ENCODE measurements around the gene DIRAS3.

The DIRAS3 gene

DNA sequence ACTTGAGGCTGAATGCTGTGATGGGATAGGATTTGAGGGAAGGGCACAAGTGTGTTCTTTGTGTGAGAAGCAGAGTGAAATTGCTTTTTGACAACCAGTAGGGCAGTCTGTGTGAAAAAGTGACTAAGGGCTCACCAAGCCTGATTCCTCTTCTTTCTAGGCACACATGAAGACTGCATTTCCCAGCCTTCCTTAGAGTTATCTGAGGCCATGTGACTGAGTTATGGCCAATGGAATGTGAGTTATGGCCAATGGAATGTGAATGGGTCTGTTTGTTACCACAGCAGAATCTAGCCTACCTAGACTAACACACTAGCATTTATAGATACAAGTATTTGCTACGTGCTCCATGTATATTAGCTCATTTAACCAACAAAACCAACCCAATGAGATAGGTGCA is 35.3 kb upstream of the DIRAS3 start:
- H3K4me2 ChIP-seq (ENCODE audit: low read length): no peak overlapping the region
- no peak overlapping the region for H3K27ac ChIP-seq (ENCODE audit: low read depth, low read length)
- no peaks in the 10 kb centered on the region for H3K36me3 ChIP-seq (ENCODE audit: control insufficient read depth, low read length)
- H4K20me1 ChIP-seq (ENCODE audit: control insufficient read depth, insufficient read depth, low read depth, low read length): no peaks in the 10 kb centered on the region
- H3K27me3 ChIP-seq (ENCODE audit: control insufficient read depth, low read length): no peaks in the 10 kb centered on the region
- no peaks in the 10 kb centered on the region for H3K4me1 ChIP-seq (ENCODE audit: control insufficient read depth, low read length)
- H3K9me3 ChIP-seq (ENCODE audit: control insufficient read depth, insufficient read depth, low read length): no peaks in the 10 kb centered on the region
- no peaks in the 10 kb centered on the region for H3K9me2 ChIP-seq (replicated peaks; ENCODE audit: control insufficient read depth, low read length)
- H3K4me3 ChIP-seq (ENCODE audit: low read length): no peak overlapping the region
- H3F3A ChIP-seq (ENCODE audit: control insufficient read depth, insufficient read depth): no peaks in the 10 kb centered on the region
- H3K79me2 ChIP-seq (ENCODE audit: control insufficient read depth, low read length): no peaks in the 10 kb centered on the region
- TF ChIP-seq, protein P1, sequence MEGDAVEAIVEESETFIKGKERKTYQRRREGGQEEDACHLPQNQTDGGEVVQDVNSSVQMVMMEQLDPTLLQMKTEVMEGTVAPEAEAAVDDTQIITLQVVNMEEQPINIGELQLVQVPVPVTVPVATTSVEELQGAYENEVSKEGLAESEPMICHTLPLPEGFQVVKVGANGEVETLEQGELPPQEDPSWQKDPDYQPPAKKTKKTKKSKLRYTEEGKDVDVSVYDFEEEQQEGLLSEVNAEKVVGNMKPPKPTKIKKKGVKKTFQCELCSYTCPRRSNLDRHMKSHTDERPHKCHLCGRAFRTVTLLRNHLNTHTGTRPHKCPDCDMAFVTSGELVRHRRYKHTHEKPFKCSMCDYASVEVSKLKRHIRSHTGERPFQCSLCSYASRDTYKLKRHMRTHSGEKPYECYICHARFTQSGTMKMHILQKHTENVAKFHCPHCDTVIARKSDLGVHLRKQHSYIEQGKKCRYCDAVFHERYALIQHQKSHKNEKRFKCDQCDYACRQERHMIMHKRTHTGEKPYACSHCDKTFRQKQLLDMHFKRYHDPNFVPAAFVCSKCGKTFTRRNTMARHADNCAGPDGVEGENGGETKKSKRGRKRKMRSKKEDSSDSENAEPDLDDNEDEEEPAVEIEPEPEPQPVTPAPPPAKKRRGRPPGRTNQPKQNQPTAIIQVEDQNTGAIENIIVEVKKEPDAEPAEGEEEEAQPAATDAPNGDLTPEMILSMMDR (IDR thresholded peaks at IDR 0.05; ENCODE audit: low read depth, low read length, poor library complexity, severe bottlenecking): no peak
- no peak for TF ChIP-seq EZH2phosphoT487 (IDR thresholded peaks at IDR 0.05; ENCODE audit: borderline replicate concordance, low read length)

DNA sequence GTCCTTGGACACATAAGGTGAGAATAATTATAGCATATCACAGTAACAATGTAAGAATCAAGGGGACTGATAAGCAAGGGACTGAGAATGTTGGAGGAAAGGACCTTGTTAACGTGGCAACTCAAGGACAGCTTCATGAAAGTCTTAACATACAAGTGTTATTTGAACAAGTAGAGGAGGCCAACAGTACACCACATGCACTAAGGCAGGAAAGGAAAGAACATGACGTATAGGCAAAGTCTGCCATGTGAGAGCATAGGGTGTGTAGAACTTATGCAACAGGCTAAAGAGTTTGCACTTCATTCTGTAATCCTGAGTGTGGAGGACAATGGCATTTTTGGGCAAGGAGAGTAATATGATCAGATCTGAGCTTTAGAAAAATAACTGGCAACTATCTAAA is 33.3 kb upstream of the DIRAS3 start:
- Histone ChIP-seq H3K27ac (ENCODE audit: low read depth, low read length) (no peak overlapping the region), H3K4me2 (ENCODE audit: low read length) (no peak overlapping the region), H3K4me3 (ENCODE audit: low read length) (no peak overlapping the region), H3K36me3 (ENCODE audit: control insufficient read depth, low read length) (no peaks in the 10 kb centered on the region), H3F3A (ENCODE audit: control insufficient read depth, insufficient read depth) (no peaks in the 10 kb centered on the region), H4K20me1 (ENCODE audit: control insufficient read depth, insufficient read depth, low read depth, low read length) (no peaks in the 10 kb centered on the region), H3K9me3 (ENCODE audit: control insufficient read depth, insufficient read depth, low read length) (no peaks in the 10 kb centered on the region), H3K4me1 (ENCODE audit: control insufficient read depth, low read length) (no peaks in the 10 kb centered on the region), H3K79me2 (ENCODE audit: control insufficient read depth, low read length) (no peaks in the 10 kb centered on the region), H3K27me3 (ENCODE audit: control insufficient read depth, low read length) (no peaks in the 10 kb centered on the region), H3K9me2 (replicated peaks; ENCODE audit: control insufficient read depth, low read length) (no peaks in the 10 kb centered on the region)
- TF ChIP-seq EZH2phosphoT487 (IDR thresholded peaks at IDR 0.05; ENCODE audit: borderline replicate concordance, low read length): no peak
- TF ChIP-seq, protein P1 (IDR thresholded peaks at IDR 0.05; ENCODE audit: low read depth, low read length, poor library complexity, severe bottlenecking): no peak

DNA sequence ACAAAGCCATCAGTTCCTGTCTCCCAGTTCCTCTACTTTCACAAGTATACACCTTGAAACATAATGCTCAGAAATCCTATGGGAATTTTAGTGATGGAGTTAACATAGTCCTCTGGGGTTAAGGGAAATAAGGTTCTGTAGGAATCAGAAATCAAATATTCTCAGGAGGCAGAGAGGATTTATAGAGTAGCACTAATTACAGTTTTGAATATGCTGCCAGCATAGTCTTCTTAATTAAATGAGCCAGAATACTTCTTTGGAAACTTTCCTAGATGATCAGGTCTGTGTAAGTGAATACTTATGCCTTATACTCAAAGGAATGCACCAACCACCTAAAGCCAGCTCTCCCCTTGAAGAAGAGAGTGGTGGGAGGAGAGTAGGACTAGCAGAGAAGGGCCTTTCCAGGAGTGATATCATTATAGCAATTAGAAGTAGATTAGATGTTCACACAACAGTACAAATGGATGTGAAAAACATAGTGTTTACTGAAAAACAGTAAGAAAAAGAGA is 31.4 kb upstream of the DIRAS3 start:
- no peaks in the 10 kb centered on the region for H3K79me2 ChIP-seq (ENCODE audit: control insufficient read depth, low read length)
- H3K4me3 ChIP-seq (ENCODE audit: low read length): no peak overlapping the region

More for the DNA sequence above, 31.4 kb upstream of the DIRAS3 start:
- Histone ChIP-seq H3K4me1 (ENCODE audit: control insufficient read depth, low read length) (no peaks in the 10 kb centered on the region), H3K27me3 (ENCODE audit: control insufficient read depth, low read length) (no peaks in the 10 kb centered on the region), H3K36me3 (ENCODE audit: control insufficient read depth, low read length) (no peaks in the 10 kb centered on the region), H3K9me2 (replicated peaks; ENCODE audit: control insufficient read depth, low read length) (no peaks in the 10 kb centered on the region), H3F3A (ENCODE audit: control insufficient read depth, insufficient read depth) (no peaks in the 10 kb centered on the region), H3K9me3 (ENCODE audit: control insufficient read depth, insufficient read depth, low read length) (no peaks in the 10 kb centered on the region), H3K4me2 (ENCODE audit: low read length) (no peak overlapping the region), H3K27ac (ENCODE audit: low read depth, low read length) (no peak overlapping the region), H4K20me1 (ENCODE audit: control insufficient read depth, insufficient read depth, low read depth, low read length) (no peaks in the 10 kb centered on the region)
- no peak for TF ChIP-seq EZH2phosphoT487 (IDR thresholded peaks at IDR 0.05; ENCODE audit: borderline replicate concordance, low read length)
- TF ChIP-seq, protein P1 (IDR thresholded peaks at IDR 0.05; ENCODE audit: low read depth, low read length, poor library complexity, severe bottlenecking): no peak

All from DOHH2 (cell line).